HepG2 (cell line): ENCODE measurements around the gene MMP25. TPM values are rescaled to one million over a fixed set of nuclear protein-coding genes. Genes with fewer than 3 reads are reported as not detected.

Source experiments
- ADNP ChIP-seq: sonication (generic); formaldehyde crosslinking; IDR thresholded peaks from 2 replicates; pipeline ENCODE4 v1.4.0; 2020; ENCODE audit warnings: missing genetic modification reagents
- DMAP1 ChIP-seq: IDR thresholded peaks from 2 replicates; pipeline ENCODE4 v1.6.1; 2016
- DRAP1 ChIP-seq: IDR thresholded peaks from 2 replicates; pipeline ENCODE4 v1.6.1; 2016; ENCODE audit warnings: missing genetic modification reagents, missing compliant biosample characterization
- FOXA1 ChIP-seq, 2 experiments: fragments of 450-650 bp in 1 of 2; sonication (generic) in 1 of 2; formaldehyde crosslinking in 1 of 2; IDR thresholded peaks; 2 replicates each; pipeline versions ENCODE4 v1.4.0 to v1.6.1; 2016 to 2020; ENCODE audit warnings: missing genetic modification reagents in 1 of 2
- HMG20A ChIP-seq: IDR thresholded peaks from 2 replicates; pipeline ENCODE4 v1.6.1; 2016; ENCODE audit warnings: borderline replicate concordance
- JARID2 ChIP-seq: sonication (generic); formaldehyde crosslinking; IDR thresholded peaks from 2 replicates; pipeline ENCODE4 v1.8.1; 2023; ENCODE audit warnings: missing genetic modification reagents, inconsistent platforms; ENCODE audit not compliant: insufficient replicate concordance
- NFATC3 ChIP-seq: sonication (generic); formaldehyde crosslinking; IDR thresholded peaks from 2 replicates; pipeline ENCODE4 v1.5.1; 2020; ENCODE audit warnings: mild to moderate bottlenecking, missing genetic modification reagents
- NR1H2 ChIP-seq: sonication (generic); formaldehyde crosslinking; IDR thresholded peaks from 2 replicates; pipeline ENCODE4 v1.8.1; 2022; ENCODE audit warnings: low read depth, missing genetic modification reagents, borderline replicate concordance
- PRDM4 ChIP-seq: sonication (generic); formaldehyde crosslinking; IDR thresholded peaks from 2 replicates; pipeline ENCODE4 v1.9.0; 2021; ENCODE audit warnings: missing genetic modification reagents, borderline replicate concordance
- PRPF4 ChIP-seq: fragments of 200-400 bp; formaldehyde crosslinking; IDR thresholded peaks from 2 replicates; pipeline ENCODE4 v1.6.1; 2016; ENCODE audit warnings: low read length, low read depth; ENCODE audit not compliant: poor library complexity, severe bottlenecking
- SALL1 ChIP-seq: sonication (generic); formaldehyde crosslinking; IDR thresholded peaks from 2 replicates; pipeline ENCODE4 v1.8.0; 2022; ENCODE audit warnings: mild to moderate bottlenecking, missing genetic modification reagents
- SP140L ChIP-seq: sonication (generic); formaldehyde crosslinking; IDR thresholded peaks from 2 replicates; pipeline ENCODE4 v1.4.0; 2020; ENCODE audit warnings: missing genetic modification reagents, borderline replicate concordance
- ZNF121 ChIP-seq: sonication (generic); formaldehyde crosslinking; IDR thresholded peaks from 2 replicates; pipeline ENCODE4 v1.5.0; 2020; ENCODE audit warnings: mild to moderate bottlenecking, missing genetic modification reagents
- ZNF260 ChIP-seq: sonication (generic); formaldehyde crosslinking; IDR thresholded peaks from 2 replicates; pipeline ENCODE4 v1.4.0; 2020; ENCODE audit warnings: missing genetic modification reagents, low read depth, mild to moderate bottlenecking, borderline replicate concordance
- ZNF34 ChIP-seq: sonication (generic); formaldehyde crosslinking; IDR thresholded peaks from 2 replicates; pipeline ENCODE4 v1.4.0; 2020; ENCODE audit warnings: mild to moderate bottlenecking, missing genetic modification reagents, borderline replicate concordance
- ZNF558 ChIP-seq: sonication (generic); formaldehyde crosslinking; IDR thresholded peaks from 2 replicates; pipeline ENCODE4 v1.9.0; 2022; ENCODE audit warnings: mild to moderate bottlenecking, missing genetic modification reagents, borderline replicate concordance
- ZNF703 ChIP-seq: sonication (generic); formaldehyde crosslinking; IDR thresholded peaks from 2 replicates; pipeline ENCODE4 v1.5.1; 2020; ENCODE audit warnings: missing genetic modification reagents, mild to moderate bottlenecking, moderate library complexity, borderline replicate concordance
- polyA plus RNA-seq, 8 experiments: library from polyadenylated mRNA; depleted of rRNA in 3 of 8; stranded (reverse) in 7 of 8; unstranded in 1 of 8; fragments of >200 nt; fragmentation: Illumina TruSeq in 4 of 8; extraction: Trizol in 4 of 8; gene quantifications; 2 replicates each; pipeline versions ENCODE4 v1.2.1 to v1.2.3, GENCODE V29; 2011 to 2016; ENCODE audit warnings: low read depth in 4 of 8, missing spikeins in 1 of 8, mixed read lengths in 1 of 8; ENCODE audit not compliant: insufficient read depth in 1 of 8
- total RNA-seq, 5 experiments: library from RNA; depleted of rRNA; stranded (reverse); fragments of >200 nt; fragmentation: Illumina TruSeq; extraction: Trizol; gene quantifications; 2 replicates each; pipeline ENCODE4 v1.2.3, GENCODE V29; 2016; ENCODE audit warnings: low read depth in 1 of 5
- TF ChIP-seq, protein P1 (sequence below): sonication (generic); formaldehyde crosslinking; IDR thresholded peaks from 2 replicates; pipeline ENCODE4 v1.4.0; 2020; ENCODE audit warnings: missing genetic modification reagents
- TF ChIP-seq, protein P2 (sequence below): sonication (generic); formaldehyde crosslinking; IDR thresholded peaks from 2 replicates; pipeline ENCODE4 v1.5.0; 2020; ENCODE audit warnings: mild to moderate bottlenecking, missing genetic modification reagents, borderline replicate concordance

The MMP25 gene
- total and polyA plus RNA-seq, 2 of the 13 experiments (the other 11 are each of a cell fraction or from before 2014, with no cell fraction given): 0.04 to 0.08 TPM

- no peak for TF ChIP-seq PRDM4
- TF ChIP-seq ZNF260 (CRISPR knock-in tag): 0 out of 2 replicates have a peak, but pooled peaks have one; percentile 27
- TF ChIP-seq ZNF121: no peak
- peak; percentile 76; the same call in 1 of the 2 replicates for TF ChIP-seq SALL1 (CRISPR knock-in tag)
- TF ChIP-seq SP140L (CRISPR knock-in tag): no peak
- no peak for TF ChIP-seq JARID2 (CRISPR knock-in tag)
- TF ChIP-seq NR1H2 (CRISPR knock-in tag): no peak
- TF ChIP-seq ADNP (CRISPR knock-in tag): no peak; the same call in 1 of the 2 replicates
- TF ChIP-seq PRPF4: no peak
- no peak for TF ChIP-seq FOXA1 (IDR thresholded peaks at IDR 0.05)
- TF ChIP-seq FOXA1 (CRISPR knock-in tag; IDR thresholded peaks at IDR 0.05): no peak
- TF ChIP-seq NFATC3 (CRISPR knock-in tag): no peak
- TF ChIP-seq, protein P1, sequence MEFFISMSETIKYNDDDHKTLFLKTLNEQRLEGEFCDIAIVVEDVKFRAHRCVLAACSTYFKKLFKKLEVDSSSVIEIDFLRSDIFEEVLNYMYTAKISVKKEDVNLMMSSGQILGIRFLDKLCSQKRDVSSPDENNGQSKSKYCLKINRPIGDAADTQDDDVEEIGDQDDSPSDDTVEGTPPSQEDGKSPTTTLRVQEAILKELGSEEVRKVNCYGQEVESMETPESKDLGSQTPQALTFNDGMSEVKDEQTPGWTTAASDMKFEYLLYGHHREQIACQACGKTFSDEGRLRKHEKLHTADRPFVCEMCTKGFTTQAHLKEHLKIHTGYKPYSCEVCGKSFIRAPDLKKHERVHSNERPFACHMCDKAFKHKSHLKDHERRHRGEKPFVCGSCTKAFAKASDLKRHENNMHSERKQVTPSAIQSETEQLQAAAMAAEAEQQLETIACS (CRISPR knock-in tag): peak; percentile 65; the same call in 1 of the 2 replicates
- 0 out of 2 replicates have a peak, but pooled peaks have one; percentile 51 for TF ChIP-seq ZNF34 (CRISPR knock-in tag)
- TF ChIP-seq, protein P2, sequence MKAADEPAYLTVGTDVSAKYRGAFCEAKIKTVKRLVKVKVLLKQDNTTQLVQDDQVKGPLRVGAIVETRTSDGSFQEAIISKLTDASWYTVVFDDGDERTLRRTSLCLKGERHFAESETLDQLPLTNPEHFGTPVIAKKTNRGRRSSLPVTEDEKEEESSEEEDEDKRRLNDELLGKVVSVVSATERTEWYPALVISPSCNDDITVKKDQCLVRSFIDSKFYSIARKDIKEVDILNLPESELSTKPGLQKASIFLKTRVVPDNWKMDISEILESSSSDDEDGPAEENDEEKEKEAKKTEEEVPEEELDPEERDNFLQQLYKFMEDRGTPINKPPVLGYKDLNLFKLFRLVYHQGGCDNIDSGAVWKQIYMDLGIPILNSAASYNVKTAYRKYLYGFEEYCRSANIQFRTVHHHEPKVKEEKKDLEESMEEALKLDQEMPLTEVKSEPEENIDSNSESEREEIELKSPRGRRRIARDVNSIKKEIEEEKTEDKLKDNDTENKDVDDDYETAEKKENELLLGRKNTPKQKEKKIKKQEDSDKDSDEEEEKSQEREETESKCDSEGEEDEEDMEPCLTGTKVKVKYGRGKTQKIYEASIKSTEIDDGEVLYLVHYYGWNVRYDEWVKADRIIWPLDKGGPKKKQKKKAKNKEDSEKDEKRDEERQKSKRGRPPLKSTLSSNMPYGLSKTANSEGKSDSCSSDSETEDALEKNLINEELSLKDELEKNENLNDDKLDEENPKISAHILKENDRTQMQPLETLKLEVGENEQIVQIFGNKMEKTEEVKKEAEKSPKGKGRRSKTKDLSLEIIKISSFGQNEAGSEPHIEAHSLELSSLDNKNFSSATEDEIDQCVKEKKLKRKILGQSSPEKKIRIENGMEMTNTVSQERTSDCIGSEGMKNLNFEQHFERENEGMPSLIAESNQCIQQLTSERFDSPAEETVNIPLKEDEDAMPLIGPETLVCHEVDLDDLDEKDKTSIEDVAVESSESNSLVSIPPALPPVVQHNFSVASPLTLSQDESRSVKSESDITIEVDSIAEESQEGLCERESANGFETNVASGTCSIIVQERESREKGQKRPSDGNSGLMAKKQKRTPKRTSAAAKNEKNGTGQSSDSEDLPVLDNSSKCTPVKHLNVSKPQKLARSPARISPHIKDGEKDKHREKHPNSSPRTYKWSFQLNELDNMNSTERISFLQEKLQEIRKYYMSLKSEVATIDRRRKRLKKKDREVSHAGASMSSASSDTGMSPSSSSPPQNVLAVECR (CRISPR knock-in tag): peak; percentile 78; the same call in 1 of the 2 replicates
- peak; percentile 61 for TF ChIP-seq DMAP1 (CRISPR knock-in tag)
- no peak for TF ChIP-seq HMG20A
- TF ChIP-seq DRAP1: no peak
- TF ChIP-seq ZNF703 (CRISPR knock-in tag): peak; percentile 61; the same call in 1 of the 2 replicates
- TF ChIP-seq ZNF558 (CRISPR knock-in tag): peak; percentile 28; the same call in 1 of the 2 replicates
Measured at GRCh38 chr16:3059041-3059722, 12.8 kb downstream of the MMP25 start (continued).
